ENCODE data around the gene CIB1. TPM values are rescaled to one million over a fixed set of nuclear protein-coding genes. Genes with fewer than 3 reads are reported as not detected.
"Not testable (repeated sequence)": the region's sequence is repeated elsewhere in the genome, so short reads cannot be mapped to it uniquely, and the experiment has no call there.

Gene CIB1
- total RNA-seq, 1 experiment from 2014 or later, result 30.1 TPM

DNA sequence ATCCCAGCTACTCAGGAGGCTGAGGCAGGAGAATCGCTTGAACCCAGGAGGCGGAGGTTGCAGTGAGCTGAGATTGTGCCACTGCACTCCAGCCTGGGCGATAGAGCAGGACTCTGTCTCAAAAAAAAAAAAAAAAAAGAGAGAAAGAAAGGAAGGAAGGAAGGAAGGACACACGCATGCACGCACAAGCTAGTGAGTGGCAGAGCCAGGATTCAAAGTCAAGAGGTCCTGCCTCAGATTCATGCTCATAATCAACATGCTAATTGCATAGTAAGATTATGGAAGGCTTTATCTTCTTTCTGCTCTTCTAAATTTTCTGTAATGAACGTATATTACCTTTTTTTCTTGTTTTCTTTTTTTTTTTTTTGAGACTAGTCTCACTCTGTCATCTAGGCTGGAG is 27.0 kb upstream of the CIB1 start:
- H3K4me1 ChIP-seq (replicated peaks), result peaks cover 22% of the 10 kb centered on the region

DNA sequence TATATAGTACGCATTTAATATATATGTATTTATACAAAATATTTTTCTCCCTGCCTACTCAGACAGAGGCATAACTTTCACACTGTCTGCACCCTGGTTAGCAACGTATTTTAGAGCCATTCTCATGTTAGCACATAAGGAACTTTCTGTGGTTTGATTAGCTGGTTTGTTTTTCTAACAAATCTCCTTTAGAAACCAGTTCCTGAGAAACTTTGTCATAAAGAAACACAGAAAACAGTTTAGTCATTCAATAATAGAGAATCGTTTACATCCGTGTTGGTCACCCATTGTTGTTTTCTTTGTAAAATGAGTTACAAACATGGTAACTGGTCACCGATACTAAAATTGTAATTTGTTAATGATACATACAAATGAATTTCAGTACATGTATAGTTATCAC is 25.8 kb upstream of the CIB1 start:
- Histone ChIP-seq H3K9me3 (replicated peaks) (no peaks in the 10 kb centered on the region), H3K4me3 (no peak overlapping the region), H3K36me3 (no peaks in the 10 kb centered on the region), H3K27me3 (replicated peaks) (no peaks in the 10 kb centered on the region), H3K27ac (no peak overlapping the region; the same call in 1 of the 2 replicates), H3K4me1 (replicated peaks) (peaks cover 13% of the 10 kb centered on the region)
- DNase-seq (ENCODE audit: low read depth in 1 of 2, low spot score in 2 of 2), result peak in 1 of 2 experiments; percentile 43

More for the DNA sequence above, 27.0 kb upstream of the CIB1 start:
- not testable (repeated sequence) for H3K27ac ChIP-seq; H3K36me3 ChIP-seq; H3K4me3 ChIP-seq; DNase-seq (ENCODE audit: low read depth in 1 of 2, low spot score in 2 of 2); H3K9me3 ChIP-seq (replicated peaks); H3K27me3 ChIP-seq (replicated peaks)

DNA sequence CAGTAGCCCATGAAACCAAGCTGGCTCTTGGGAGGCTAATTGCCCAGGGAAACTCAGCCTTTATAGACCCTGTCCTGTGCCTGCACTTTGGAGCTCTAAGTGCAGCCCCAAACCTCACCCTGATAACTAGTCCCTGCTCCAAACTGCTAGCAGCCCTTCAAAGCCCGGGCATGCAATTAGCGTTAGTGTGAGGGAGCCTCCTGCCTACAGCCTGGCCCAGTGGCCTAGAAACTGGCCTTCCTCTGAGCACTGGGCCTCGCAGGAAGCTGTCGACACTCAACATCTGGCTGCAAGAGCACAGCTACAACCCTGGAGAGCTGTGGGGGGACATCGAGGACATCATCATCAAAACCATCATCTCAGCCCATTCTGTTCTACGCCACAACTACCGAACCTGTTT is 24.0 kb upstream of the CIB1 start:
- Histone ChIP-seq H3K36me3 (no peaks in the 10 kb centered on the region), H3K4me1 (replicated peaks) (peaks cover 10% of the 10 kb centered on the region), H3K9me3 (replicated peaks) (no peaks in the 10 kb centered on the region), H3K27me3 (replicated peaks) (no peaks in the 10 kb centered on the region), H3K4me3 (no peak overlapping the region), H3K27ac (no peak overlapping the region)
- no peak for DNase-seq (ENCODE audit: low read depth in 1 of 2, low spot score in 2 of 2)

DNA sequence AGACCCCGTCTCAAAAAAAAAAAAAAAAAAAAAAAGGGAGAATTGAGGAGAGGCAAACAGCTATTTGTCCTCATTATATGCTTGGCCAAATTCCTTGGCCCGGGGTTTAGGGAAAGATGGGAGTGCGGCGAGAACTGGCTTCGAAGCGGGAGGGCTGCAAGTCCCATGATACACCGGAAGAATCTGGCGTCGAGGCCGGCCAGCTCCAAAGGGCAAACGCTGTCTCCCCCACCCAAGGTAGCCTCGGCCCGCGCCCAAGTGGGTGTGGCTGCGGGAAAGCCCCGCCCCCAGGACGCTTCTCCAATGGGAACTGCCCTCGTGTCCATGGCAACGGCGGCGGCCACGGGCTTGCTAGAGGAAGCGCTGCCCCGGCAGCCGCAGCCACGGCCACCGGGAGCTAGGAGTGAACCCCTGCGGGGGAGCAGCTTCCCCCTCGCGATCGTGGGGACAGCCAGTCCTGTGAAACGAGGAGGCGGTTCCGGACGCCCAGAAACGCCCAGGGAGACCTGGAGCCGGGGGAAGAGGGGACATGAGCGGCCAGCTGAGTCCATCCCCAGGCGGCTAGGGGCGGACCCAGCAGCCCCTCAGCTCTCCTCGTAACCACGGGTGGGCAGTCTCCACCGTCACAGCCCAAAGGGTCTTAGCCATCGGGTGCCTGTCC is 15.6 kb upstream of the CIB1 start, which contains the start of gene TTLL13:
TTLL13 (plus strand) TSS at position 354 of the 661 bp plus-strand sequence. CDS start 1,075 bp downstream, outside the sequence.
- Histone ChIP-seq H3K36me3 (no peaks in the 10 kb centered on the region), H3K27me3 (replicated peaks) (no peaks in the 10 kb centered on the region), H3K27ac (peak within 1 kb of the TSS; percentile 44), H3K4me3 (peak within 1 kb of the TSS; percentile 45), H3K9me3 (replicated peaks) (no peaks in the 10 kb centered on the region), H3K4me1 (replicated peaks) (peaks cover 9% of the 10 kb centered on the region; the same call in 1 of the 2 replicates)
- peak; percentile 91 to 94 for DNase-seq (ENCODE audit: low read depth in 1 of 2, low spot score in 2 of 2)

DNA sequence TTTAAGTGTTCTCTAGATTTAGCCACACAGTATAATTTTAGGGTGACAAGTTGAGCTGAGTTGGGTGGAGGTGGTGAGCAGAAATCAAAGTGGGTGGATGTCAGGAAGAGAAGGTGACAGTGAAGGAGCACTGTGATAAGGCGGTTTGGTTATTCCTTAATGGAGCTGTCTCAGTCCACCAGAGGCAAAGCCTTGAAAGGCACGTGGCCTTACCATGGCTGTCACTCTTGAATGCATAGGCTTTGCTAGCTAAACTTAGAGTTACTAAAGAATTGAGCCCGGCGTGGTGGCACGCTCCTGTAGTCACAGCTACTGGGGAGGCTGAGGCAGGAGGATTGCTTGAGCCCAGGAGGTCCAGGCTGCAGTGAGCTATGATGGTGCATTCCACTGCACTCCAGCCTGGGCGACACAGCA is 15.1 kb upstream of the CIB1 start:
- H3K27ac ChIP-seq, result no peak overlapping the region

DNA sequence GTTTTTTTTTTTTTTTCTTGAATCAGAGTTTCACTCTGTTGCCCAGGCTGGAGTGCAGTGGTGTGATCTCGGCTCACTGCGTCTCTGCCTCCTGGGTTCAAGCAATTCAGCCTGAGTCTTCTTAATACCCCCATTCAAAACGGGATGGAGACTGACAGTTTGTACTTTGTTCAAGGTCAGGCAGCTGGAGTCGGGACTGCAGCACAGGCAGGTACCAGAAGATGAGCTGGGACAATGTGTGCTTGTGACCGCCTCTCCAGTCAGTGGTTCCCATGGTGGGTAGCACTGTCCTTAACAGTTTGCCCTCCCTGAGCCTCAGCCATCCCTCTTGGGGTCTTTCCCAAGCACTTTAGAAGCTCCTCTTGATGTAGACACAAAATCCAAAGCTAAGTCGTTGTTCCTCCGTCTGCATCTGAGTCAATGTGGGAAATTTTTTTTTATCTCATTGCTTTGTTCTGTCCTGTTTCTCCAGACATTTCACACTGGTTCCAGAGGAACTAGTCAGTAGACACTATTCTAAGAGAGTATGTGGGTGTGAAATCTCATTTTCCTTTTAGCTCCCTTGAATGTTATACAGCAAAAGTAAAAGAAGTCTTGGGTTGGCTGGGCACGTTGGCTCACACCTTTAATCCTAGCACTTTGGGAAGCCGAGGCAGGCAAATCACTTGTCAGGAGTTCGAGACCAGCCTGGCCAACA is 10.3 kb upstream of the CIB1 start:
- 0 out of 2 replicates have a peak, but pooled peaks cover 5% of the 10 kb centered on the region for H3K36me3 ChIP-seq
- H3K27me3 ChIP-seq (replicated peaks), result no peaks in the 10 kb centered on the region

More for the DNA sequence above, 15.1 kb upstream of the CIB1 start:
- H3K36me3 ChIP-seq, result no peaks in the 10 kb centered on the region
- no peak overlapping the region; the same call in 1 of the 2 replicates for H3K4me3 ChIP-seq
- peaks cover 9% of the 10 kb centered on the region; the same call in 1 of the 2 replicates for H3K4me1 ChIP-seq (replicated peaks)
- H3K9me3 ChIP-seq (replicated peaks), result no peaks in the 10 kb centered on the region
- no peaks in the 10 kb centered on the region for H3K27me3 ChIP-seq (replicated peaks)
- no peak for DNase-seq (ENCODE audit: low read depth in 1 of 2, low spot score in 2 of 2)

DNA sequence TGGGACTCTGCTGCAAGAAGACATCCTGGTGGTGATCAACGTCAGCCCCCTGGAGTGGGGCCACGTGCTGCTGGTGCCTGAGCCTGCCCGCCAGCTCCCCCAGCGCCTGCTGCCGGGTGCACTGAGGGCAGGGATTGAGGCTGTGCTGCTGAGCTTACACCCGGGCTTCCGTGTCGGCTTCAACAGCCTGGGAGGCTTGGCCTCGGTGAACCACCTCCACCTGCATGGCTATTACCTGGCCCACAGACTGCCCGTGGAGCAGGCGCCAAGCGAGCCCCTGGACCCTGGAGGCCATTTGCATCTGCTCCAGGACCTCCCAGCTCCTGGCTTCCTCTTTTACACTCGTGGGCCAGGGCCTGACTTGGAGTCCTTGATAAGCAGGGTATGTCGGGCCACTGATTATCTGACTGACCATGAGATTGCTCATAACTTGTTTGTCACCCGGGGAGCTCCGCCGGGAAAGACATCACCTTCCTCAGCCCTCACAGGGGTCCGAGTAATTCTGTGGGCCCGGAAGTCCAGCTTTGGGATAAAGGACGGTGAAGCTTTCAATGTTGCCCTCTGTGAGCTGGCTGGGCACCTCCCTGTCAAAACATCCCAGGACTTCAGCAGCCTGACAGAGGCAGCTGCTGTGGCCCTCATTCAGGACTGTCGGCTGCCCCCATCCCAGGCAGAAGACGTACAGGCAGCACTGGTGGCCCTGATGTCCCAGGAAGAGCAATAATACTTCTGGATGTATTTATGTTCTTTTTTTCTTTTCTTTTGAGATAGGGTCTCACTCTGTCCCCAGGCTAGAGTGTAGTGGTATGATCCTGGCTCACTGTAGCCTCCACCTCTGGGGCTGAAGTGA is 7.8 kb upstream of the CIB1 start:
- Histone ChIP-seq H3K4me3 (no peak overlapping the region), H3K36me3 (0 out of 2 replicates have a peak, but pooled peaks cover 9% of the 10 kb centered on the region), H3K27ac (no peak overlapping the region), H3K27me3 (replicated peaks) (no peaks in the 10 kb centered on the region), H3K9me3 (replicated peaks) (no peaks in the 10 kb centered on the region), H3K4me1 (replicated peaks) (no peaks in the 10 kb centered on the region)
- no peak for DNase-seq (ENCODE audit: low read depth in 1 of 2, low spot score in 2 of 2)

More for the DNA sequence above, 10.3 kb upstream of the CIB1 start:
- no peak overlapping the region for H3K4me3 ChIP-seq
- no peak overlapping the region for H3K27ac ChIP-seq
- DNase-seq (ENCODE audit: low read depth in 1 of 2, low spot score in 2 of 2), result no peak
- no peaks in the 10 kb centered on the region for H3K9me3 ChIP-seq (replicated peaks)
- peaks cover 3% of the 10 kb centered on the region; the same call in 1 of the 2 replicates for H3K4me1 ChIP-seq (replicated peaks)

DNA sequence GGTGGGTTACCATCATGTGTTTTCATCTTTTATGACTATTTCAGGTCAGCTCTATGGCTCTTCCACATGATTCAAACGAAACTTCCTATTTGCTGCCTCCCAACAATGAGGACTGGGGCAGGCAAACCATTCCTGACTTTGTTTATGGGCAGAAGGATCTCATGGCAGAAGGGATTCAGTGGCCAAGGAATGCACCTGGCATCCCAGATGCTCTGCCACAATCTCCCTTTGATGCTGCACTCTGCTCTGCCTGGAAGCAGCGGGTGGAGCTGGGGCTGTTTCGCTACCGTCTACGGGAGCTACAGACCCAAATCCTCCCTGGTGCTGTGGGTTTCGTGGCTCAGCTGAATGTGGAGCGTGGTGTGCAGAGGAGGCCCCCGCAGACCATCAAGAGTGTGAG is 7.1 kb upstream of the CIB1 start:
- DNase-seq (ENCODE audit: low read depth in 1 of 2, low spot score in 2 of 2), result no peak
- Histone ChIP-seq H3K9me3 (replicated peaks) (no peaks in the 10 kb centered on the region), H3K4me1 (replicated peaks) (no peaks in the 10 kb centered on the region), H3K27ac (no peak overlapping the region), H3K27me3 (replicated peaks) (no peaks in the 10 kb centered on the region), H3K4me3 (no peak overlapping the region), H3K36me3 (0 out of 2 replicates have a peak, but pooled peaks cover 9% of the 10 kb centered on the region)

DNA sequence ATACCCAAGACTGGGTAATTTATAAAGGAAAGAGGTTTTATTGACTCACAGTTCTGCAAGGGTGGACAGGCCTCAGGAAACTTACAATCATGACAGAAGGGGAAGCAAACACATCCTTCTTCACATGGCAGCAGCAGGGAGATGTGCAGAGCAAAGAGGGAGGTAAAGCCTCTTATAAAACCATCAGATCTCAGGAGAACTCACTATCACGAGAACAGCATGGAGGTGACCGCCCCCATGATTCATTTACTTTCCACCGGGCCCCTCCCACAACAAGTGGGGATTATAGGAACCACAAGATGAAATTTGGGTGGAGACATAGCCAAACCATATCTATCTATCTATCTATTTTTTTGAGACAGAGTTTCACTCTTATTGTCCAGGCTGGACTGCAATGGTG is 5.6 kb upstream of the CIB1 start:
- 0 out of 2 replicates have a peak, but pooled peaks cover 9% of the 10 kb centered on the region for H3K36me3 ChIP-seq
- no peaks in the 10 kb centered on the region for H3K27me3 ChIP-seq (replicated peaks)
- H3K4me3 ChIP-seq, result no peak overlapping the region
- H3K4me1 ChIP-seq (replicated peaks), result peaks cover 3% of the 10 kb centered on the region
- H3K27ac ChIP-seq, result no peak overlapping the region
- no peak for DNase-seq (ENCODE audit: low read depth in 1 of 2, low spot score in 2 of 2)
- no peaks in the 10 kb centered on the region for H3K9me3 ChIP-seq (replicated peaks)

DNA sequence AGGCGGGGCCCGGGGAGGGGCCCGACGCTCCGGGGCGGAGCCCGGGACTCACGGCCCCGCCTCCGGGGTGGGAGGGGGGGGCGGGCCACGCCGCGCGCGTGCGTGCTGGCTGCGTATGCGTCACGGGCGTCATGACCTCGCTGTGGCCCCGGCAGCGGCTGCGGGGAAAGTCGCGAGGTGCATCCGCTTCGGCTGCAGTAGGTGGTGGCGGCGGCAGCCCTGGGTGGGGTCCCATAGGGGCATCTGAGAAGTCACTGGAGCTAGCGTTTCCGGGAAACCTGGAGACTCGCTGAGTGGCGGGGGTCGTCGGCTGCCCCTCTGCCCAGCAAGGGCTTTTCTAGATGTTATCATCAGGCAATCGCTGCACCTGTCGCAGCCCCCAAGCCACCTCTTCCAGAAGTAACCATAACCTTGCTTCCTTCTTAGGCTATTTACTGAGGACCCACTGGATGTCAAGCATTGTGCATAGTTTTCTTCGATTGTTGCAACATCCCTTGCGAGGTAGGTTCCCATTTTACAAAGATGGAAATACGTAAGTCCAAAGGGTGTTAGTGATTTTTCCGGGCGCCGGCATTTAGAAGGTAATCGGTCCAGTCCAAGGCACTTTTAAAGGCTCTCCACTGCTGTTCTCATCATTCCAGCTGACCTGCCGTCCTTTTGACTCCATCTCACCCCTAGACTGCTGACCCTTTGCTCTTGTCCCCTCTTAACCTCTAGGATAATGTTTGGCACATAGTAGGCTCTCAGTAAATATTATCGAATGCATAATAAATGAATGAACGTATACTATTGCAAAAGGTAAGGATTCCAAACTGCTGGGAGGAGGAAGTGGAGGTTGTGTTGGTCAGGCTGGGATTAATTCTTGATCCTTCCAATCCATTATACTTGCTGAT is 601 bp upstream of the CIB1 start, which contains the start of gene GDPGP1:
GDPGP1 (plus strand) TSS at position 114 of the 893 bp plus-strand sequence. CDS start 6,700 bp downstream, outside the sequence.
- Histone ChIP-seq H3K27me3 (replicated peaks) (no peaks in the 10 kb centered on the region), H3K4me3 (peak within 1 kb of the TSS; percentile 83), H3K27ac (peak within 1 kb of the TSS; percentile 59), H3K9me3 (replicated peaks) (no peaks in the 10 kb centered on the region), H3K36me3 (peaks cover 37% of the 10 kb centered on the region), H3K4me1 (replicated peaks) (peaks cover 23% of the 10 kb centered on the region)
- DNase-seq (ENCODE audit: low read depth in 1 of 2, low spot score in 2 of 2), result no peak

DNA sequence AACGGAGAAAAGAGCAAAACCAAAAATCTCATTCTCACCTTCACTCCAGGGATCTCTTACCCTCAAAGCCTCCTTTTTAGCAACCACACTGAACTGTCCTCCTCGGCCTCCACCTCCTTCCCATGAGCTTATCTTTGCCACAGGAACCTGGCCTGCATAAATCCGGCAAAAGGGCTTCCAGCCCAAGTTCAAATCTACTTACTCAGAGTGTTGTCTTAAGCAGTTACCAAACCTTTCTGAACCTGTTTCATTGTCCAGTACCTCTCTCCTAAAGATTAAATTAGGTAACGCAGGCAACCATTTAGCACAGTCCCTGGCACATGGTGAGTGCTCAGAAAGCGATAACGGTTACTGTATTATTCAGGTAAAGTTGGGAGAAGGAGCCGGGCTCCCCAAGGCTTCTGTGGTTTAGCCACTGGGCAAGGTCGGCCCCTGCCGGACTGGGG is 777 bp downstream of the CIB1 start:
- no peaks in the 10 kb centered on the region for H3K9me3 ChIP-seq (replicated peaks)
- no peak overlapping the region for H3K27ac ChIP-seq
- peak overlapping the region; percentile 83 for H3K4me3 ChIP-seq
- H3K36me3 ChIP-seq, result peaks cover 43% of the 10 kb centered on the region
- no peak for DNase-seq (ENCODE audit: low read depth in 1 of 2, low spot score in 2 of 2)
- H3K27me3 ChIP-seq (replicated peaks), result no peaks in the 10 kb centered on the region
- H3K4me1 ChIP-seq (replicated peaks), result peaks cover 23% of the 10 kb centered on the region

DNA sequence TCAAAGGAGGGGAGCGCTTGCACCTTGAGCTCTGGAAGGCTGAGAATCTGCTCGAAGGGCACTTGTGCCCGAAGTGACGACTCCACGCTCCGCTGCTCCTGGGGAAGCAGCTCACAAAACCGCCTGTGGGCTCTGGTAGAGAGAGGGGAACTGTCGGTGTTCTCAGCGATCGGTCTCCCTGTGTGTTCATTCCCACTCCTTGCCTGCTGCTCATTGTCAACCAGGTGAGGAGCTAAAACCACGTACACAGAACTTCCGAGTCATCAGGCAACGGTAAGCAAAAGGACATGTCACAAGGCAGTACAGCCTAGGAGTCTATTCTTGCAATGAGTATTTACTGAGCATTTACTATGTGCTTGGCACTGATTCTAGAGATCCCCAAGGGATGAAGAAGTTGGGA is 1.5 kb downstream of the CIB1 start:
- DNase-seq (ENCODE audit: low read depth in 1 of 2, low spot score in 2 of 2), result no peak
- Histone ChIP-seq H3K27me3 (replicated peaks) (no peaks in the 10 kb centered on the region), H3K27ac (no peak overlapping the region), H3K9me3 (replicated peaks) (no peaks in the 10 kb centered on the region), H3K36me3 (peaks cover 47% of the 10 kb centered on the region), H3K4me1 (replicated peaks) (peaks cover 23% of the 10 kb centered on the region), H3K4me3 (no peak overlapping the region)

Measured in SJSA1 (cell line).